K562 (cell line): ENCODE data around the gene HLCS. TPM values are rescaled to one million over a fixed set of nuclear protein-coding genes. Genes with fewer than 3 reads are reported as not detected.

Source experiments
- BHLHE40 ChIP-seq: IDR thresholded peaks from 2 replicates; pipeline ENCODE4 v1.6.1; 2011; ENCODE audit warnings: low read length, improper control_type of control experiment
- CREB1 ChIP-seq, 2 experiments: sonication (generic) in 1 of 2; formaldehyde crosslinking in 1 of 2; IDR thresholded peaks; 2 replicates each; pipeline versions ENCODE4 v1.6.1 to v1.8.0; 2012 to 2022; ENCODE audit warnings: inconsistent platforms in 1 of 2, mild to moderate bottlenecking in 1 of 2, missing genetic modification reagents in 1 of 2, moderate library complexity in 1 of 2
- KAT2B ChIP-seq: IDR thresholded peaks from one replicate; pipeline ENCODE4 v1.6.1; 2012; ENCODE audit warnings: low read depth, mild to moderate bottlenecking, control low read depth, inconsistent platforms, low read length, moderate library complexity
- MYNN ChIP-seq, 2 experiments: sonication (generic); formaldehyde crosslinking in 1 of 2; IDR thresholded peaks; 2 replicates each; pipeline versions ENCODE4 v1.5.0 to v1.6.1; 2016 to 2020; ENCODE audit warnings: antibody characterized with exemption in 1 of 2, missing genetic modification reagents in 1 of 2
- NRF1 ChIP-seq, 2 experiments: fragments of 450-650 bp; IDR thresholded peaks in 1 of 2; conservative IDR thresholded peaks in 1 of 2; 2 replicates each; pipeline ENCODE4 v1.6.1; 2014; ENCODE audit warnings: mild to moderate bottlenecking in 2 of 2
- PHF8 ChIP-seq: fragments of 200-600 bp; sonication (generic); IDR thresholded peaks from 2 replicates; pipeline ENCODE4 v1.6.1; 2012; ENCODE audit warnings: mixed run types, mild to moderate bottlenecking, inconsistent platforms, low read length, moderate library complexity, borderline replicate concordance
- SIN3A ChIP-seq, 2 experiments: fragments of 150-350 bp in 1 of 2; IDR thresholded peaks; 2 replicates each; pipeline ENCODE4 v1.6.1; 2011 to 2016; ENCODE audit warnings: borderline replicate concordance in 2 of 2, low read depth in 2 of 2, low read length in 2 of 2, mild to moderate bottlenecking in 2 of 2, moderate library complexity in 2 of 2; ENCODE audit not compliant: control insufficient read depth in 1 of 2
- SMC3 ChIP-seq: conservative IDR thresholded peaks from 2 replicates; pipeline ENCODE4 v1.6.1; 2011; ENCODE audit warnings: low read depth, low read length, improper control_type of control experiment; ENCODE audit not compliant: insufficient read depth
- SRF ChIP-seq, 2 experiments: fragments of 250-450, 450-650 bp in 1 of 2; sonication (Bioruptor Pico) in 1 of 2; sonication (generic) in 1 of 2; formaldehyde crosslinking; IDR thresholded peaks; 2 replicates each; pipeline versions ENCODE4 v1.5.0 to v1.5.1; 2020 to 2022; ENCODE audit warnings: mild to moderate bottlenecking in 1 of 2, missing genetic modification reagents in 1 of 2
- U2AF2 ChIP-seq: fragments of 200-400 bp; formaldehyde crosslinking; optimal IDR thresholded peaks from 2 replicates; pipeline ENCODE3; 2017; ENCODE audit warnings: low read depth, mild to moderate bottlenecking, low read length
- ZBTB1 ChIP-seq: sonication (generic); formaldehyde crosslinking; IDR thresholded peaks from 2 replicates; pipeline ENCODE4 v1.8.1; 2023; ENCODE audit warnings: missing genetic modification reagents, low read depth, mild to moderate bottlenecking, borderline replicate concordance
- ZNF830 ChIP-seq: fragments of 250-450 bp; sonication (Bioruptor Pico); IDR thresholded peaks from 2 replicates; pipeline ENCODE4 v1.5.0; 2021; ENCODE audit warnings: mild to moderate bottlenecking
- polyA plus RNA-seq, 8 experiments: library from polyadenylated mRNA; depleted of rRNA in 4 of 8; stranded (reverse) in 5 of 8; unstranded in 3 of 8; fragments of >200 nt; fragmentation: Nextera tagmentation in 2 of 8; fragmentation: Illumina TruSeq in 1 of 8; extraction: Ambion mirVana in 2 of 8; extraction: Trizol in 1 of 8; gene quantifications; 2 replicates each; pipeline versions ENCODE4 v1.2.1 to v1.2.3, GENCODE V29; 2011 to 2014; ENCODE audit warnings: inconsistent platforms in 1 of 8, missing spikeins in 1 of 8
- total RNA-seq, 7 experiments: library from RNA; depleted of rRNA in 6 of 7; stranded (reverse); fragments of >200 nt in 6 of 7; fragmentation: Illumina TruSeq in 2 of 7; extraction: Trizol in 2 of 7; gene quantifications; 2 replicates each; pipeline versions ENCODE4 v1.2.1 to v1.2.3, GENCODE V29; 2011 to 2021; ENCODE audit warnings: low replicate concordance in 1 of 7
- TF ChIP-seq, protein P1 (sequence below): fragments of 200-600 bp; sonication (generic); IDR thresholded peaks from one replicate; pipeline ENCODE4 v1.6.1; 2012; ENCODE audit warnings: mild to moderate bottlenecking, low read depth, low read length, inconsistent platforms

The HLCS gene
- total and polyA plus RNA-seq, 9 of the 15 experiments (the other 6 are each of a cell fraction or from before 2014, with no cell fraction given): 3.0 to 21.5 (median 17.1) TPM

DNA sequence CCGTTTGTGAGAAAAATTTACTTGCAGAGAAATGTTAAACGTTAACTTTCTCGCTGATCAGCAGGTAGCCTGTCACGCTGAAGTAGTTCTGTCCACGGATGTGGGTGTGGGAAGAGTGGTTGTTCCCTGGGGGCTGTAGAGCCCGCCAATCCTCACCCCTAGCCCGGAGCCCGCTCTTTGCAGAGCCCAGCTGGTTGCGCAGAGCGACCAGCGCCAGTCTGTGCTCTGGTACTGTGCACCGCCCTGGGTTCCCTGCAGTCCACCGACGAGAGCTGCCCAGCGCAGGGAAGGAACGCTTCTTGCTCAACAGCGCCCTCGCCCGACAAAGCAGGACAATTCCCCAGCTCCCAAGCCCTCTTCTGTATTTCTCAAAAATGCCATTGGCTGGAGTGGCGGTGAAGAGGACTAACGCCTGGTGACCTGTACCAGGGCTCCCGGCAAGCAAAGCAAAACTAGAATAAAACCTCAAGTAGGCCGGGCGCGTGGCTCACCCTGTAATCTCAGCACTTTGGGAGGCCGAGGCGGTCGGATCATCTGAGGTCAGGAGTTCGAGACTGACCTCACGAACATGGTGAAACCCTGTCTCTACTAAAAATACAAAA is 43.4 kb upstream of the HLCS start (continued):
- 0 out of 2 replicates have a peak, but pooled peaks have one; percentile 37 for TF ChIP-seq CREB1 (IDR thresholded peaks at IDR 0.05)
- no peak; the same call in 1 of the 2 replicates for TF ChIP-seq CREB1 (CRISPR knock-in tag; IDR thresholded peaks at IDR 0.05)
- TF ChIP-seq U2AF2: no peak
- no peak for TF ChIP-seq ZBTB1 (CRISPR knock-in tag)
- no peak for TF ChIP-seq KAT2B
- TF ChIP-seq SMC3: peak; percentile 80
- peak; percentile 82 to 86 for TF ChIP-seq NRF1 (conservative IDR thresholded peaks at IDR 0.05 in 1 of 2, IDR thresholded peaks at IDR 0.05 in 1 of 2)
- TF ChIP-seq SRF (CRISPR knock-in tag; IDR thresholded peaks at IDR 0.05): peak in 1 of 2 experiments; percentile 85; a peak in 1 of 4 replicates
- TF ChIP-seq MYNN (IDR thresholded peaks at IDR 0.05): peak; percentile 71; the same call in 1 of the 2 replicates
- no peak for TF ChIP-seq MYNN (CRISPR knock-in tag; IDR thresholded peaks at IDR 0.05)
- TF ChIP-seq, protein P1, sequence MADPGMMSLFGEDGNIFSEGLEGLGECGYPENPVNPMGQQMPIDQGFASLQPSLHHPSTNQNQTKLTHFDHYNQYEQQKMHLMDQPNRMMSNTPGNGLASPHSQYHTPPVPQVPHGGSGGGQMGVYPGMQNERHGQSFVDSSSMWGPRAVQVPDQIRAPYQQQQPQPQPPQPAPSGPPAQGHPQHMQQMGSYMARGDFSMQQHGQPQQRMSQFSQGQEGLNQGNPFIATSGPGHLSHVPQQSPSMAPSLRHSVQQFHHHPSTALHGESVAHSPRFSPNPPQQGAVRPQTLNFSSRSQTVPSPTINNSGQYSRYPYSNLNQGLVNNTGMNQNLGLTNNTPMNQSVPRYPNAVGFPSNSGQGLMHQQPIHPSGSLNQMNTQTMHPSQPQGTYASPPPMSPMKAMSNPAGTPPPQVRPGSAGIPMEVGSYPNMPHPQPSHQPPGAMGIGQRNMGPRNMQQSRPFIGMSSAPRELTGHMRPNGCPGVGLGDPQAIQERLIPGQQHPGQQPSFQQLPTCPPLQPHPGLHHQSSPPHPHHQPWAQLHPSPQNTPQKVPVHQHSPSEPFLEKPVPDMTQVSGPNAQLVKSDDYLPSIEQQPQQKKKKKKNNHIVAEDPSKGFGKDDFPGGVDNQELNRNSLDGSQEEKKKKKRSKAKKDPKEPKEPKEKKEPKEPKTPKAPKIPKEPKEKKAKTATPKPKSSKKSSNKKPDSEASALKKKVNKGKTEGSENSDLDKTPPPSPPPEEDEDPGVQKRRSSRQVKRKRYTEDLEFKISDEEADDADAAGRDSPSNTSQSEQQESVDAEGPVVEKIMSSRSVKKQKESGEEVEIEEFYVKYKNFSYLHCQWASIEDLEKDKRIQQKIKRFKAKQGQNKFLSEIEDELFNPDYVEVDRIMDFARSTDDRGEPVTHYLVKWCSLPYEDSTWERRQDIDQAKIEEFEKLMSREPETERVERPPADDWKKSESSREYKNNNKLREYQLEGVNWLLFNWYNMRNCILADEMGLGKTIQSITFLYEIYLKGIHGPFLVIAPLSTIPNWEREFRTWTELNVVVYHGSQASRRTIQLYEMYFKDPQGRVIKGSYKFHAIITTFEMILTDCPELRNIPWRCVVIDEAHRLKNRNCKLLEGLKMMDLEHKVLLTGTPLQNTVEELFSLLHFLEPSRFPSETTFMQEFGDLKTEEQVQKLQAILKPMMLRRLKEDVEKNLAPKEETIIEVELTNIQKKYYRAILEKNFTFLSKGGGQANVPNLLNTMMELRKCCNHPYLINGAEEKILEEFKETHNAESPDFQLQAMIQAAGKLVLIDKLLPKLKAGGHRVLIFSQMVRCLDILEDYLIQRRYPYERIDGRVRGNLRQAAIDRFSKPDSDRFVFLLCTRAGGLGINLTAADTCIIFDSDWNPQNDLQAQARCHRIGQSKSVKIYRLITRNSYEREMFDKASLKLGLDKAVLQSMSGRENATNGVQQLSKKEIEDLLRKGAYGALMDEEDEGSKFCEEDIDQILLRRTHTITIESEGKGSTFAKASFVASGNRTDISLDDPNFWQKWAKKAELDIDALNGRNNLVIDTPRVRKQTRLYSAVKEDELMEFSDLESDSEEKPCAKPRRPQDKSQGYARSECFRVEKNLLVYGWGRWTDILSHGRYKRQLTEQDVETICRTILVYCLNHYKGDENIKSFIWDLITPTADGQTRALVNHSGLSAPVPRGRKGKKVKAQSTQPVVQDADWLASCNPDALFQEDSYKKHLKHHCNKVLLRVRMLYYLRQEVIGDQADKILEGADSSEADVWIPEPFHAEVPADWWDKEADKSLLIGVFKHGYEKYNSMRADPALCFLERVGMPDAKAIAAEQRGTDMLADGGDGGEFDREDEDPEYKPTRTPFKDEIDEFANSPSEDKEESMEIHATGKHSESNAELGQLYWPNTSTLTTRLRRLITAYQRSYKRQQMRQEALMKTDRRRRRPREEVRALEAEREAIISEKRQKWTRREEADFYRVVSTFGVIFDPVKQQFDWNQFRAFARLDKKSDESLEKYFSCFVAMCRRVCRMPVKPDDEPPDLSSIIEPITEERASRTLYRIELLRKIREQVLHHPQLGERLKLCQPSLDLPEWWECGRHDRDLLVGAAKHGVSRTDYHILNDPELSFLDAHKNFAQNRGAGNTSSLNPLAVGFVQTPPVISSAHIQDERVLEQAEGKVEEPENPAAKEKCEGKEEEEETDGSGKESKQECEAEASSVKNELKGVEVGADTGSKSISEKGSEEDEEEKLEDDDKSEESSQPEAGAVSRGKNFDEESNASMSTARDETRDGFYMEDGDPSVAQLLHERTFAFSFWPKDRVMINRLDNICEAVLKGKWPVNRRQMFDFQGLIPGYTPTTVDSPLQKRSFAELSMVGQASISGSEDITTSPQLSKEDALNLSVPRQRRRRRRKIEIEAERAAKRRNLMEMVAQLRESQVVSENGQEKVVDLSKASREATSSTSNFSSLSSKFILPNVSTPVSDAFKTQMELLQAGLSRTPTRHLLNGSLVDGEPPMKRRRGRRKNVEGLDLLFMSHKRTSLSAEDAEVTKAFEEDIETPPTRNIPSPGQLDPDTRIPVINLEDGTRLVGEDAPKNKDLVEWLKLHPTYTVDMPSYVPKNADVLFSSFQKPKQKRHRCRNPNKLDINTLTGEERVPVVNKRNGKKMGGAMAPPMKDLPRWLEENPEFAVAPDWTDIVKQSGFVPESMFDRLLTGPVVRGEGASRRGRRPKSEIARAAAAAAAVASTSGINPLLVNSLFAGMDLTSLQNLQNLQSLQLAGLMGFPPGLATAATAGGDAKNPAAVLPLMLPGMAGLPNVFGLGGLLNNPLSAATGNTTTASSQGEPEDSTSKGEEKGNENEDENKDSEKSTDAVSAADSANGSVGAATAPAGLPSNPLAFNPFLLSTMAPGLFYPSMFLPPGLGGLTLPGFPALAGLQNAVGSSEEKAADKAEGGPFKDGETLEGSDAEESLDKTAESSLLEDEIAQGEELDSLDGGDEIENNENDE: no peak
- peak; percentile 35; the same call in 1 of the 2 replicates for TF ChIP-seq PHF8
- no peak for TF ChIP-seq ZNF830 (CRISPR knock-in tag)
- no peak for TF ChIP-seq SIN3A (IDR thresholded peaks at IDR 0.05; ENCODE audit: borderline replicate concordance in 2 of 2, control insufficient read depth in 1 of 2, low read depth in 2 of 2, low read length in 2 of 2)
- TF ChIP-seq BHLHE40: peak; percentile 21; the same call in 1 of the 2 replicates
